SK-N-SH treated with all-trans-retinoic acid at 6 μM for 48 hours (cell line): ENCODE data around the gene PRM3.

Source experiments
- ATAC-seq: fragments of 200-7000 bp; cut with Tn5 transposase; 3 replicates; pipeline ENCODE4 v1.9.1; 2020; ENCODE audit warnings: mild to moderate bottlenecking, moderate library complexity
- ARNTL ChIP-seq: fragments of 450-650 bp; formaldehyde crosslinking; IDR thresholded peaks from 2 replicates; pipeline ENCODE4 v1.5.0; 2020; ENCODE audit warnings: low read depth, mild to moderate bottlenecking, moderate library complexity, borderline replicate concordance
- BACH2 ChIP-seq: fragments of 250-450 bp; sonication (Bioruptor Pico); IDR thresholded peaks from 2 replicates; pipeline ENCODE4 v1.9.0; 2021; ENCODE audit warnings: mild to moderate bottlenecking, borderline replicate concordance
- CSDC2 ChIP-seq: fragments of 250-450 bp; sonication (Bioruptor Pico); IDR thresholded peaks from 2 replicates; pipeline ENCODE4 v1.5.0; 2020; ENCODE audit warnings: mild to moderate bottlenecking, moderate library complexity
- ESRRG ChIP-seq: fragments of 250-450 bp; sonication (Bioruptor Pico); IDR thresholded peaks from 2 replicates; pipeline ENCODE4 v1.6.1; 2021; ENCODE audit warnings: mild to moderate bottlenecking
- GLIS3 ChIP-seq: fragments of 250-450 bp; sonication (Bioruptor Pico); IDR thresholded peaks from 2 replicates; pipeline ENCODE4 v1.5.0; 2020; ENCODE audit warnings: mild to moderate bottlenecking, moderate library complexity
- OSR1 ChIP-seq: fragments of 250-450 bp; sonication (Bioruptor Pico); IDR thresholded peaks from 2 replicates; pipeline ENCODE4 v1.8.0; 2022; ENCODE audit warnings: moderate library complexity, mild to moderate bottlenecking, inconsistent platforms
- SNAI2 ChIP-seq: fragments of 250-450 bp; sonication (Bioruptor Pico); IDR thresholded peaks from 2 replicates; pipeline ENCODE4 v1.5.0; 2020; ENCODE audit warnings: mild to moderate bottlenecking, moderate library complexity
- TCF4 ChIP-seq: fragments of 250-450 bp; sonication (Bioruptor Pico); IDR thresholded peaks from 2 replicates; pipeline ENCODE4 v1.8.0; 2021; ENCODE audit warnings: mild to moderate bottlenecking, moderate library complexity, borderline replicate concordance
- TOX ChIP-seq: fragments of 250-450 bp; sonication (Bioruptor Pico); IDR thresholded peaks from 2 replicates; pipeline ENCODE4 v1.8.0; 2021; ENCODE audit warnings: mild to moderate bottlenecking, moderate library complexity, borderline replicate concordance
- ZC3H10 ChIP-seq: fragments of 250-450 bp; sonication (Bioruptor Pico); IDR thresholded peaks from 2 replicates; pipeline ENCODE4 v1.5.1; 2021; ENCODE audit warnings: mild to moderate bottlenecking, moderate library complexity
- ZFP3 ChIP-seq: fragments of 250-450 bp; sonication (Bioruptor Pico); IDR thresholded peaks from 2 replicates; pipeline ENCODE4 v1.5.0; 2020; ENCODE audit warnings: mild to moderate bottlenecking, moderate library complexity
- ZNF565 ChIP-seq: fragments of 450-650 bp; formaldehyde crosslinking; conservative IDR thresholded peaks from 2 replicates; pipeline ENCODE4 v1.5.0; 2020; ENCODE audit warnings: low read depth, mild to moderate bottlenecking, moderate library complexity
- ZNF8 ChIP-seq: fragments of 450-650 bp; formaldehyde crosslinking; IDR thresholded peaks from 2 replicates; pipeline ENCODE4 v1.5.0; 2020; ENCODE audit warnings: mild to moderate bottlenecking, moderate library complexity
- TF ChIP-seq, protein P1 (sequence below): fragments of 250-450 bp; sonication (Bioruptor Pico); IDR thresholded peaks from 2 replicates; pipeline ENCODE4 v1.5.1; 2020; ENCODE audit warnings: low read depth, mild to moderate bottlenecking, moderate library complexity
- TF ChIP-seq, protein P2 (sequence below): fragments of 250-450 bp; sonication (Bioruptor Pico); IDR thresholded peaks from 2 replicates; pipeline ENCODE4 v1.5.1; 2021; ENCODE audit warnings: mild to moderate bottlenecking, moderate library complexity
- TF ChIP-seq, protein P3 (sequence below): fragments of 250-450 bp; sonication (Bioruptor Pico); IDR thresholded peaks from 2 replicates; pipeline ENCODE4 v1.8.0; 2020; ENCODE audit warnings: mild to moderate bottlenecking, moderate library complexity, borderline replicate concordance
- TF ChIP-seq, protein P4 (sequence below): fragments of 250-450 bp; sonication (Bioruptor Pico); IDR thresholded peaks from 2 replicates; pipeline ENCODE4 v1.8.0; 2021; ENCODE audit warnings: low read depth, mild to moderate bottlenecking, moderate library complexity, borderline replicate concordance
- TF ChIP-seq, protein P5 (sequence below): fragments of 250-450 bp; sonication (Bioruptor Pico); IDR thresholded peaks from 2 replicates; pipeline ENCODE4 v1.5.0; 2020; ENCODE audit warnings: mild to moderate bottlenecking, moderate library complexity

Gene PRM3, protein sequence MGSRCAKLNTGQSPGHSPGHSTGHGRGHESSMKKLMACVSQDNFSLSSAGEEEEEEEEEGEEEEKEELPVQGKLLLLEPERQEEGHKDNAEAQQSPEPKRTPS

DNA sequence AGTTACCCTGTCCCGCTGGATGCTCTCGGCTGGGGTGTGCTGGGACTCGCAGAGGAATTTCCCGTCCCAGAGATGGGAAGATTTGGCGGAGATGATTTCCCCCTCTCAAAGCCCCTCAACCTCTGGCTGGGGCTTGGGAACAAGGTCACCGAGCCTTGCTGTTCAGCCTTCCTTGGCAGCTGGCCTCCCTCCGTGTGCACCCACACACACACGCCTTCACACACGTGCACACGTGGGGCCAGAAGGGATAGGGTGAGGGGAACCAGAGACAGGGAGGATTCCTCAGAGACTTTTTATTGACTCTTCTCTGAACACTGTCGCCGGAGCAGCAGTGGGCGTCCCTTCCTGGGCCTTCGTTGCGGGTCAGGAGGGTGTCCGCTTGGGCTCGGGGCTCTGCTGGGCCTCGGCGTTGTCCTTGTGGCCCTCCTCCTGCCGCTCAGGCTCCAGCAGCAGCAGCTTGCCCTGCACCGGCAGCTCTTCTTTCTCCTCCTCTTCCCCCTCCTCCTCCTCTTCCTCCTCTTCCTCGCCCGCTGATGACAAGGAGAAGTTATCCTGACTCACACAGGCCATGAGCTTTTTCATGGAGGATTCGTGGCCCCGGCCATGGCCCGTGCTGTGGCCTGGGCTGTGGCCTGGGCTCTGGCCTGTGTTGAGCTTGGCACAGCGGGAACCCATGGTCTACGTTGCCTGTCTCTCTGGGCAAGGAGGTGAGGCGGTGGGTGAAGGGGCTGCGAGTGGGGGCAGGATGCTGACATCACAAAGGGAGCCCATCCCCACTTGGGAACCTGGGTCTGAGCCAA lies at the start of gene PRM3:
TSS of gene PRM3 (minus strand) at position 709 of the 800 bp plus-strand sequence. CDS start at position 675, 34 bp downstream.
- TF ChIP-seq ZNF565 (CRISPR knock-in tag) (no peak), ZNF8 (CRISPR knock-in tag) (no peak), SNAI2 (CRISPR knock-in tag) (no peak), OSR1 (CRISPR knock-in tag) (no peak), TCF4 (CRISPR knock-in tag) (no peak), ZFP3 (no peak), ZC3H10 (CRISPR knock-in tag) (no peak), BACH2 (CRISPR knock-in tag) (no peak), GLIS3 (CRISPR knock-in tag) (no peak), CSDC2 (CRISPR knock-in tag) (no peak), ARNTL (CRISPR knock-in tag) (no peak)
- TF ChIP-seq, protein P1, sequence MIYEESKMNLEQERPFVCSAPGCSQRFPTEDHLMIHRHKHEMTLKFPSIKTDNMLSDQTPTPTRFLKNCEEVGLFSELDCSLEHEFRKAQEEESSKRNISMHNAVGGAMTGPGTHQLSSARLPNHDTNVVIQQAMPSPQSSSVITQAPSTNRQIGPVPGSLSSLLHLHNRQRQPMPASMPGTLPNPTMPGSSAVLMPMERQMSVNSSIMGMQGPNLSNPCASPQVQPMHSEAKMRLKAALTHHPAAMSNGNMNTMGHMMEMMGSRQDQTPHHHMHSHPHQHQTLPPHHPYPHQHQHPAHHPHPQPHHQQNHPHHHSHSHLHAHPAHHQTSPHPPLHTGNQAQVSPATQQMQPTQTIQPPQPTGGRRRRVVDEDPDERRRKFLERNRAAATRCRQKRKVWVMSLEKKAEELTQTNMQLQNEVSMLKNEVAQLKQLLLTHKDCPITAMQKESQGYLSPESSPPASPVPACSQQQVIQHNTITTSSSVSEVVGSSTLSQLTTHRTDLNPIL (CRISPR knock-in tag) = no peak
- TF ChIP-seq, protein P2, sequence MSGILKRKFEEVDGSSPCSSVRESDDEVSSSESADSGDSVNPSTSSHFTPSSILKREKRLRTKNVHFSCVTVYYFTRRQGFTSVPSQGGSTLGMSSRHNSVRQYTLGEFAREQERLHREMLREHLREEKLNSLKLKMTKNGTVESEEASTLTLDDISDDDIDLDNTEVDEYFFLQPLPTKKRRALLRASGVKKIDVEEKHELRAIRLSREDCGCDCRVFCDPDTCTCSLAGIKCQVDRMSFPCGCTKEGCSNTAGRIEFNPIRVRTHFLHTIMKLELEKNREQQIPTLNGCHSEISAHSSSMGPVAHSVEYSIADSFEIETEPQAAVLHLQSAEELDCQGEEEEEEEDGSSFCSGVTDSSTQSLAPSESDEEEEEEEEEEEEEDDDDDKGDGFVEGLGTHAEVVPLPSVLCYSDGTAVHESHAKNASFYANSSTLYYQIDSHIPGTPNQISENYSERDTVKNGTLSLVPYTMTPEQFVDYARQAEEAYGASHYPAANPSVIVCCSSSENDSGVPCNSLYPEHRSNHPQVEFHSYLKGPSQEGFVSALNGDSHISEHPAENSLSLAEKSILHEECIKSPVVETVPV = no peak
- TF ChIP-seq, protein P3, sequence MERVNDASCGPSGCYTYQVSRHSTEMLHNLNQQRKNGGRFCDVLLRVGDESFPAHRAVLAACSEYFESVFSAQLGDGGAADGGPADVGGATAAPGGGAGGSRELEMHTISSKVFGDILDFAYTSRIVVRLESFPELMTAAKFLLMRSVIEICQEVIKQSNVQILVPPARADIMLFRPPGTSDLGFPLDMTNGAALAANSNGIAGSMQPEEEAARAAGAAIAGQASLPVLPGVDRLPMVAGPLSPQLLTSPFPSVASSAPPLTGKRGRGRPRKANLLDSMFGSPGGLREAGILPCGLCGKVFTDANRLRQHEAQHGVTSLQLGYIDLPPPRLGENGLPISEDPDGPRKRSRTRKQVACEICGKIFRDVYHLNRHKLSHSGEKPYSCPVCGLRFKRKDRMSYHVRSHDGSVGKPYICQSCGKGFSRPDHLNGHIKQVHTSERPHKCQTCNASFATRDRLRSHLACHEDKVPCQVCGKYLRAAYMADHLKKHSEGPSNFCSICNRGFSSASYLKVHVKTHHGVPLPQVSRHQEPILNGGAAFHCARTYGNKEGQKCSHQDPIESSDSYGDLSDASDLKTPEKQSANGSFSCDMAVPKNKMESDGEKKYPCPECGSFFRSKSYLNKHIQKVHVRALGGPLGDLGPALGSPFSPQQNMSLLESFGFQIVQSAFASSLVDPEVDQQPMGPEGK (CRISPR knock-in tag) = no peak
- TF ChIP-seq, protein P4, sequence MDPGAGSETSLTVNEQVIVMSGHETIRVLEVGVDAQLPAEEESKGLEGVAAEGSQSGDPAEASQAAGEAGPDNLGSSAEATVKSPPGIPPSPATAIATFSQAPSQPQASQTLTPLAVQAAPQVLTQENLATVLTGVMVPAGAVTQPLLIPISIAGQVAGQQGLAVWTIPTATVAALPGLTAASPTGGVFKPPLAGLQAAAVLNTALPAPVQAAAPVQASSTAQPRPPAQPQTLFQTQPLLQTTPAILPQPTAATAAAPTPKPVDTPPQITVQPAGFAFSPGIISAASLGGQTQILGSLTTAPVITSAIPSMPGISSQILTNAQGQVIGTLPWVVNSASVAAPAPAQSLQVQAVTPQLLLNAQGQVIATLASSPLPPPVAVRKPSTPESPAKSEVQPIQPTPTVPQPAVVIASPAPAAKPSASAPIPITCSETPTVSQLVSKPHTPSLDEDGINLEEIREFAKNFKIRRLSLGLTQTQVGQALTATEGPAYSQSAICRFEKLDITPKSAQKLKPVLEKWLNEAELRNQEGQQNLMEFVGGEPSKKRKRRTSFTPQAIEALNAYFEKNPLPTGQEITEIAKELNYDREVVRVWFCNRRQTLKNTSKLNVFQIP (CRISPR knock-in tag) = no peak
- no peak; the same call in 2 of the 3 replicates for ATAC-seq

DNA sequence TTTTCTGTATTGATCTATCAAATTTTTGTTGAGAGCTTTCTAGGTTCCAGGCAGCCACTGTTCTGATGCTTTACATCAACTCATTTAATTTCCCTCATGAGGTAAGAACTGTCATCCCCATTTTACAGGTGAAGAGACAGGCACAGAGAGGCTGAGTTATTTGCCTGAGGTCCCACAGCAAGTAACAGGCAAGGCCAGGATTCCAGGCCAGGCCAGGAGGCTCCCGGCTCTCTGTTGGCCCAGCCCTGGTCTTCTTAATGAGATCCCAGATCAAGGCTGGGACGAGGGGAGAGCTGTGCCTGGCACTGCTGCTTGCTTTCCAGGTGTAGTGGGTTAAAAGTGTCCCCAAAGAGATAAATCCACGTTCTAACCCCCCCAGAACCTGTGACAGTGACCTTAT lies 49.4 kb upstream of the PRM3 start:
- ATAC-seq = no peak
- TF ChIP-seq GLIS3 (CRISPR knock-in tag) = no peak
- no peak for TF ChIP-seq OSR1 (CRISPR knock-in tag)
- TF ChIP-seq ESRRG (CRISPR knock-in tag) = no peak
- TF ChIP-seq, protein P2 = no peak
- TF ChIP-seq, protein P5, sequence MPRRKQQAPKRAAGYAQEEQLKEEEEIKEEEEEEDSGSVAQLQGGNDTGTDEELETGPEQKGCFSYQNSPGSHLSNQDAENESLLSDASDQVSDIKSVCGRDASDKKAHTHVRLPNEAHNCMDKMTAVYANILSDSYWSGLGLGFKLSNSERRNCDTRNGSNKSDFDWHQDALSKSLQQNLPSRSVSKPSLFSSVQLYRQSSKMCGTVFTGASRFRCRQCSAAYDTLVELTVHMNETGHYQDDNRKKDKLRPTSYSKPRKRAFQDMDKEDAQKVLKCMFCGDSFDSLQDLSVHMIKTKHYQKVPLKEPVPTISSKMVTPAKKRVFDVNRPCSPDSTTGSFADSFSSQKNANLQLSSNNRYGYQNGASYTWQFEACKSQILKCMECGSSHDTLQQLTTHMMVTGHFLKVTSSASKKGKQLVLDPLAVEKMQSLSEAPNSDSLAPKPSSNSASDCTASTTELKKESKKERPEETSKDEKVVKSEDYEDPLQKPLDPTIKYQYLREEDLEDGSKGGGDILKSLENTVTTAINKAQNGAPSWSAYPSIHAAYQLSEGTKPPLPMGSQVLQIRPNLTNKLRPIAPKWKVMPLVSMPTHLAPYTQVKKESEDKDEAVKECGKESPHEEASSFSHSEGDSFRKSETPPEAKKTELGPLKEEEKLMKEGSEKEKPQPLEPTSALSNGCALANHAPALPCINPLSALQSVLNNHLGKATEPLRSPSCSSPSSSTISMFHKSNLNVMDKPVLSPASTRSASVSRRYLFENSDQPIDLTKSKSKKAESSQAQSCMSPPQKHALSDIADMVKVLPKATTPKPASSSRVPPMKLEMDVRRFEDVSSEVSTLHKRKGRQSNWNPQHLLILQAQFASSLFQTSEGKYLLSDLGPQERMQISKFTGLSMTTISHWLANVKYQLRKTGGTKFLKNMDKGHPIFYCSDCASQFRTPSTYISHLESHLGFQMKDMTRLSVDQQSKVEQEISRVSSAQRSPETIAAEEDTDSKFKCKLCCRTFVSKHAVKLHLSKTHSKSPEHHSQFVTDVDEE (CRISPR knock-in tag) = no peak
- no peak for TF ChIP-seq ARNTL (CRISPR knock-in tag)
- no peak for TF ChIP-seq ZNF565 (CRISPR knock-in tag)
- TF ChIP-seq BACH2 (CRISPR knock-in tag) = no peak
- TF ChIP-seq TOX = no peak
- TF ChIP-seq TCF4 (CRISPR knock-in tag) = no peak
- no peak for TF ChIP-seq ZC3H10 (CRISPR knock-in tag)
